GM12801 (cell line): Measurements from ENCODE around the gene PSPN.

Experiments
- TF ChIP-seq, protein P1 (sequence below): IDR thresholded peaks from one replicate; pipeline ENCODE4 v1.5.1; 2011; ENCODE audit warnings: control low read depth; ENCODE audit not compliant: insufficient read length; ENCODE audit errors: extremely low read depth

Gene PSPN, protein sequence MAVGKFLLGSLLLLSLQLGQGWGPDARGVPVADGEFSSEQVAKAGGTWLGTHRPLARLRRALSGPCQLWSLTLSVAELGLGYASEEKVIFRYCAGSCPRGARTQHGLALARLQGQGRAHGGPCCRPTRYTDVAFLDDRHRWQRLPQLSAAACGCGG

DNA sequence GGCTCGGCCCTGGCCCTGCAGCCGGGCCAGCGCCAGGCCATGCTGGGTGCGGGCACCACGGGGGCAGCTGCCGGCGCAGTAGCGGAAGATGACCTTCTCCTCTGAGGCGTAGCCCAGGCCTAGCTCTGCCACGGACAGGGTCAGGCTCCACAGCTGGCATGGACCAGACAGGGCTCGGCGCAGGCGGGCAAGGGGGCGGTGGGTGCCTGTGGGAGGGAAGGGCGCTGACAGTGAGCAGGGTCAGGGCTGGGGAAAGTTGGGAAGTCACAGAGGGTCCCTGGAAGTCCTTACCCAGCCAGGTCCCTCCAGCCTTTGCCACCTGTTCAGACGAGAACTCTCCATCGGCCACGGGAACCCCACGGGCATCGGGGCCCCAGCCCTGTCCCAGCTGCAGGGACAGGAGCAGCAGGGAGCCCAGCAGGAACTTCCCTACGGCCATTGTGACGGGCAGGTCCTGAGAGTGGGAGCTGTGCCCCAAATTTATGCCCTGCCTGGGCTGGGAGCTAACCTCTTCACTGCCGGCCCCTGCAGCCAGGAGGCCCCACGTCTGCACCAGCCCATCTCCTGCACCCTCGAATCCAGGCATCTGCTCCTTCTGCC is at the start of gene PSPN:
Gene PSPN, minus strand, starts transcription at position 523 of the 600 bp plus-strand sequence. Its CDS starts 84 bp downstream, at position 439.
- TF ChIP-seq, protein P1, sequence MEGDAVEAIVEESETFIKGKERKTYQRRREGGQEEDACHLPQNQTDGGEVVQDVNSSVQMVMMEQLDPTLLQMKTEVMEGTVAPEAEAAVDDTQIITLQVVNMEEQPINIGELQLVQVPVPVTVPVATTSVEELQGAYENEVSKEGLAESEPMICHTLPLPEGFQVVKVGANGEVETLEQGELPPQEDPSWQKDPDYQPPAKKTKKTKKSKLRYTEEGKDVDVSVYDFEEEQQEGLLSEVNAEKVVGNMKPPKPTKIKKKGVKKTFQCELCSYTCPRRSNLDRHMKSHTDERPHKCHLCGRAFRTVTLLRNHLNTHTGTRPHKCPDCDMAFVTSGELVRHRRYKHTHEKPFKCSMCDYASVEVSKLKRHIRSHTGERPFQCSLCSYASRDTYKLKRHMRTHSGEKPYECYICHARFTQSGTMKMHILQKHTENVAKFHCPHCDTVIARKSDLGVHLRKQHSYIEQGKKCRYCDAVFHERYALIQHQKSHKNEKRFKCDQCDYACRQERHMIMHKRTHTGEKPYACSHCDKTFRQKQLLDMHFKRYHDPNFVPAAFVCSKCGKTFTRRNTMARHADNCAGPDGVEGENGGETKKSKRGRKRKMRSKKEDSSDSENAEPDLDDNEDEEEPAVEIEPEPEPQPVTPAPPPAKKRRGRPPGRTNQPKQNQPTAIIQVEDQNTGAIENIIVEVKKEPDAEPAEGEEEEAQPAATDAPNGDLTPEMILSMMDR = no peak

DNA sequence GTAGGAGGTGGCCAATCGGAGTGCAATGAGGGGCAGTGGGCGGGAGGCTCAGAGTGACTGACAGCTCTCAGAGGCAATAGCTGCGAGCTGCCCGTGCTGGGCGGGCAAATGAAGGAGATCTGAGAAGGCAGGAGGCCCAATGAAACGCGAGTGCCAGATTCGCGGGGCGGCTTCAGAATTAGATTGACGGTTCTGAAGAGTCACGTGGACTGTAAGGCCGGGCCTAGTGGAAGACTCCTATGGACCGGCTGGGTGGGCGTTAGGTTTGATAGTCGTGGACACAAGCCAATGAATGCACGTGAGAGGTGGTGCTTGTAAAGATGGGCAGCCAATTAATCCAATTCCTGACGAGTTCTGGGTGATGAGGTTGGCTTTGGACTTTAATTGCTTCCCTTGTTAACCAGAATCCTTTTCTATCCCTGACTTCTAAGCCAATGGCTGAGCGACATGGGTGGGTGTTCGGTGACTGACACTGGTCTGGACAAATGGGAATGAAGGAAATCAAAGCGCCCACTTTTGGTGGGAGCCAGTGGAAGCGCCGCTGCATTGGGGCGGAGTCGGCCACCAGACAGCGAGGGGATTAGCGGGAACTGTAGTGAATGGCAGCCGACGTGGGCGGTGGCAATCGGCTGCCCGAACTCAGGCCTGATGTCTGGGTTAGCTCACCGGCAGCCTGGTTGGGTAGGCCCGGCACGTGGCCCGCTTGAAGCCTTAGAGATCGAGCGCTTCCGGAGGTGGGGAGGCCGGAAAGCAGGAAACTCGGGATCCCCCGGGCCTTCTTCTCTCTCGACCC is 49.4 kb upstream of the PSPN start:
- TF ChIP-seq, protein P1 = no peak

DNA sequence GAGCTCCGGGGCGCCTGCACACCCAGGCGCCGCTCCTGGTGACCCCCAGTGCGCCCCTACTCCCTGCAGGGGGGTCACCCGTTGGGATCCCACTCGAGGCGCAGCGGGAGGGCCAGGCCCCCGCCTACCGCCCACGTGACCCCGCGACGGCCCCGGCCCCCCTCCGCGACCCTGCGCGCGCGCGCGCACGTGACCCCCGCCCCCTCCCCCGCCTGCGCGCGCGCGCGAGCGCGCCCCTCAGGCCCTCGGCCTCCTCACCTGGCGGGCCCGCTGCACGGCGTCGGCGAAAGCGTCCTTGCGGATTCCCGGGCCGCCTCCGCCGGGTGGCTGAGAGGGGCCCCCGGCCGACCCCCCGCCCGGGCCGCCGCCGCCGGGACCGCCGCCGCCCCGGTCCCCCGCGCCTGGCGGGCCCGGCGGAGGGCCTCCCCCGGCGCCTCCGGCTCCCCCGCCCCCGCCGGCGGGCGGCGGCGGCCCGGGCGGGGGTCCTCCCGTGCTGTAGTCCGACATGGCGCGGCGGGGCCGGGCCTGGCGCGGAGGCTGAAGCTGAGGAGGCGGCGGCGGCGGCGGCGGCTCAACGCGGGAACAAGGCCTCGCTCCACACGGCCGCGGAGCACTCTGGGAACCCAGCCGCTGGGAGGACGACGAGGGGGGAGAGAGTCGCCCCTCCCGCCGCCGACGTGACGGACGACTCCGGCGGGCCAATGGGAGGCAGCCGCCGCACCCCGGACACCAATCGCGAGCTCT is 48.6 kb upstream of the PSPN start, which contains the start of gene KHSRP:
Gene KHSRP, minus strand, starts transcription at position 617 of the 744 bp plus-strand sequence. Its CDS starts 110 bp downstream, at position 507.
- TF ChIP-seq, protein P1 = no peak

DNA sequence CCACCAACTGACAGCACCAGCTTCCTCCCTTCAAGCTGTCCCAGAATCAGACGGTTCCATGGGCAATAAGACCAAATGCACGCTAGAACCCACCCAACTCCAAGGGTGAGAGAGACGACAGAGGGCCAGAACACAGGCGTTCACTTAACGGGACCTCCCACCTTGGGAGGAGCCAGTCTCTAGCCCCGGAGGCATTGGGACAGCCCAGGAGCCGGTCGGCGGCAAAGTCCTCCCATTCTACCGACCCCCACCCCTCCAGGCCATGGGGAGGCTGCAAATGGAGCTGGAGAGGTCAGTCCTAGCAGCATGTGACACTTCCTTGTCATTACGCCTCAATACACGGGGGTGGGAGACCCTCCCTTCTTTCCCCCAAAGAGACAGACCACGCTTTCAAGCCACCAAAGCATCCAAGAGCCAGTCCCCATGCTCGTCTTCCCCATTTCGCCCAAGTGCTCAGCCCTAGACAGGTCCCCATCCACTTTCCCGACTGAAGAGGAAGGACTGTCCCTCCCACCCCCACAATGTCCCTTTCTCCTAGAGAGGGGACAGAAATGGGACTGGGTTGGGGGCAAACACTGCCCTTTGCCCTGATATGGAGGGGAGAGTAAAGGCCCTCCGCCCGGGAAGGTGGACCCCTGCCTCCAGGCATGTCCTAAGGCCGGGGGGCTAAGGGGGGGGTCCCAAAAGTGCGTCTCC is 47.9 kb upstream of the PSPN start:
- TF ChIP-seq, protein P1 = no peak

DNA sequence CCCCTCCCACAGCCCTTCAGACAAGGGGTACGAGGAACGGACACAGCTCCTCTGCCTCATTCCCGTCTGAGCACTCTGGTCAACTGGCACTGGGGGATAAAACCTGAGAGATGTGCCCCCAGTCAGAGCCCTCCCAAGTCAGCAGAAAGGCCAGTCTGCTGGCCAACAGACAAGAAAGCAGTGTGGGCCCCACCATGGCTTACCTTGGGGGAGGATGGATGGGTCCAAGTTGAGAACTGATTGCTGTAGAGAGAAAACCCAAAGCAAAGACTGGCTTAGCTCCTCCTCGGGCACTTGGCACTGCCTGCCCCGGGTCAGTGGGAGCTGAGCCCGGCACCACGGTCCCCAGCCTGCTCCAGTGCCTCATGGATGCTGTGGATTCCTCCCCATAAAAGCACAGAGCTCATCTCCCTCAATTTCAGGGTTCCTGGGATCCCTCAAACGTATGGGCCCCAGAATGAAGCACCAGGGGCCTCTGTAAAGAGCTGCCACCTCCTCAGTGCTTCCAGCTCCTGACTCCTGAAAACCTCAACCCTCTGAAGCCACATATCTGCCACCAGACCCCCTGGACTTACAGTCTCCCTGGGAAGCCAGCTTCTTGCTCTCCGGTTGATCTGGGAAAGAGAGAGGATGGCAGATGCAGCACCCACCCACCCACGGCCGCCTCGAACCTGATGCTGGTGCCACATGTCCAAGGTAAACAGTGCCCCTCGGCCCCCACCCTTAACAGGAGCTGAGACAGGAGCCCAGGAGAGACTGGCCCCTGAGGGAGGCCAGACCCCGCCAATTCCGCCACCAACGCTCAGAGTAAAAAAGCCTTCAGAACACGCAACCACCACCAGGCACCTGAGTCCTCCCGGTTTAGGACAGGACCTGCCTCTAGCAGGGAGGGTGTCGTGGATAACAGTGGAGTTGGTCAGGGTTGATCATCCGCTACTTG is 45.6 kb upstream of the PSPN start:
- TF ChIP-seq, protein P1 = no peak

DNA sequence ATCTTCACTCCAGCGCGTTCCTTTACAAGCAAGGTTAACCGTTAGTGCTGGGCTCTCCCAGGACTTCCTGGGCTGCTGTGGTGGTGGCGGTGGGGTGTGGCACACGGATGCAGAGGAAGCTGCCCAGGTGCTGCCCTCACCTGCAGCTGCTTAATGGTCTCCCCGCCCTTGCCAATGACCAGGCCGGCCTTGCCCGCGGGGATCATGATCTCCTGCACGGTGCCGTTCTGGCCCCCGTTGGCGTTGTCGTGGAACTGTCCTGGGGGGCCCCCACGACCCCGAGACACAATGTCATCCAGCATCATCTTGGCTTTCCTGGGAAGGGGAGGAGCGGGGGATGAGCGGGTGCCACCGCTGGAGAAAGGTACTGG is 42.8 kb upstream of the PSPN start:
- TF ChIP-seq, protein P1 = no peak
